Activated CD4-positive, alpha-beta T cell treated with anti-CD3 and anti-CD28 coated beads, Interleukin-2, Interleukin-6, amounts not matched to agents 100 ng/mL and 50 ng/mL, durations not matched to agents 16 hours and 8 hours (primary cell): ENCODE data around the gene FKBP10.
"Not testable (repeated sequence)": the region's sequence is repeated elsewhere in the genome, so short reads cannot be mapped to it uniquely, and the experiment has no call there.

Source experiments
- DNase-seq: peaks from one replicate; pipeline ENCODE4 v3.0.0-alpha.2; 2020

FKBP10 gene

GRCh38 chr17:41848788-41849187 lies 36.0 kb downstream of the FKBP10 start:
- DNase-seq, result no peak

- no peak for DNase-seq
Observed at GRCh38 chr17:41849251-41849990, 36.6 kb downstream of the FKBP10 start.

- DNase-seq, result not testable (repeated sequence)
Observed at GRCh38 chr17:41851382-41851781, 38.6 kb downstream of the FKBP10 start.

- DNase-seq, result no peak
Observed at GRCh38 chr17:41860254-41860931, 47.6 kb downstream of the FKBP10 start.

GRCh38 chr17:41863074-41863848 lies 50.5 kb downstream of the FKBP10 start:
- DNase-seq, result peak; percentile 42

GRCh38 chr17:41864498-41864835 lies 51.7 kb downstream of the FKBP10 start:
- no peak for DNase-seq

GRCh38 chr17:41864836-41865595 lies 52.2 kb downstream of the FKBP10 start, which contains the start of gene KLHL11:
KLHL11 (minus strand) TSS chr17:41865423; CDS start chr17:41865370, 53 bp downstream.
- DNase-seq, result peak; percentile 93

GRCh38 chr17:41865596-41865893 lies 52.7 kb downstream of the FKBP10 start:
- no peak for DNase-seq

GRCh38 chr17:41868568-41868967 lies 55.8 kb downstream of the FKBP10 start:
- no peak for DNase-seq

- no peak for DNase-seq
Observed at GRCh38 chr17:41869426-41869825, 56.6 kb downstream of the FKBP10 start.

- DNase-seq, result no peak
Observed at GRCh38 chr17:41870097-41870496, 57.3 kb downstream of the FKBP10 start.

- no peak for DNase-seq
Observed at GRCh38 chr17:41870627-41871026, 57.8 kb downstream of the FKBP10 start.

GRCh38 chr17:41871789-41872188 lies 59.0 kb downstream of the FKBP10 start:
- DNase-seq, result no peak
